ENCODE results near the gene RFTN1.

DNA sequence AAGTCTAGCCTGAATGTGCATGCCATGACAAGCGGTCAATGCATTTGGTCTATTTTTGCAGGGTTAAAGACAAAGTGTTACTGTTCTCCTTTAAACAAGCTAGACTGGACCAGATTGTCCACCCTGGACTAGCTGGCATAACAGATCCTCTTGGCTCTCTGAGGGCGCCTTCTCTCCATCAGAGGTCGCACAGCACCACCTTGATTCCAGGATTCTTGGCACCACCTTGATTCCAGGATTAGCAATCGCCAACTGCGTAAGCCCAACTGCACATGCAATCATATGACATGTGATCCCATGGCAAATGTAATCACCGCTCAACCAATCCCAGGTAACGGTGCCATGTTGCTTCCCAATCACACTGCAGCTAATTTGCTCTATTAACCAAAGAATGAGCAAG lies 149.9 kb downstream of the RFTN1 start:
- TF ChIP-seq POLR2A (IDR thresholded peaks at IDR 0.05; ENCODE audit: low read length) (no peak), GATA1 (IDR thresholded peaks at IDR 0.05; ENCODE audit: low read depth, low read length) (no peak)
